Measurements from ENCODE around the gene ST3GAL3. TPM values are rescaled to one million over a fixed set of nuclear protein-coding genes. Genes with fewer than 3 reads are reported as not detected.

Gene ST3GAL3
- total and polyA plus RNA-seq, 3 donors from 2014 or later = 42.9 to 62.0 (median 50.7) TPM

GRCh38 chr1:43970502-43970901 is 263.2 kb downstream of the ST3GAL3 start:
- 47 to 51% methylated on average over 4 to 5 of the region's 5 CpGs for WGBS, 2 donors
- TF ChIP-seq CTCF (IDR thresholded peaks at IDR 0.05) = no peak
- no peak for TF ChIP-seq POLR2A (IDR thresholded peaks at IDR 0.05)
- Histone ChIP-seq H3K27me3 (no peaks in the 10 kb centered on the region), H3K4me1 (peaks cover 13% of the 10 kb centered on the region), H3K9me3 (no peaks in the 10 kb centered on the region), H3K36me3 (ENCODE audit: low read depth, missing control alignments) (no peaks in the 10 kb centered on the region), H3K4me3 (peak overlapping the region; percentile 75), H3K27ac (no peak overlapping the region)
- DNase-seq = no peak
- intact Hi-C loops (cut with DNase I; ENCODE audit: low total_unique reads) = no loop called here

GRCh38 chr1:43970911-43971310 is 263.6 kb downstream of the ST3GAL3 start:
- H3K36me3 ChIP-seq (ENCODE audit: low read depth, missing control alignments) = no peaks in the 10 kb centered on the region
- no peak for TF ChIP-seq CTCF (IDR thresholded peaks at IDR 0.05)
- no peak for TF ChIP-seq POLR2A (IDR thresholded peaks at IDR 0.05)
- intact Hi-C loops (cut with DNase I; ENCODE audit: low total_unique reads) = no loop called here
- H3K4me3 ChIP-seq = no peak overlapping the region
- H3K9me3 ChIP-seq = no peaks in the 10 kb centered on the region
- no peaks in the 10 kb centered on the region for H3K27me3 ChIP-seq
- WGBS, 2 donors = 73 to 74% methylated on average over 9 of the region's 9 CpGs
- DNase-seq = no peak
- H3K27ac ChIP-seq = no peak overlapping the region
- H3K4me1 ChIP-seq = peaks cover 17% of the 10 kb centered on the region

- H3K27ac ChIP-seq = no peak overlapping the region
- H3K36me3 ChIP-seq (ENCODE audit: low read depth, missing control alignments) = no peaks in the 10 kb centered on the region
- intact Hi-C loops (cut with DNase I; ENCODE audit: low total_unique reads) = no loop called here
- peaks cover 22% of the 10 kb centered on the region for H3K4me1 ChIP-seq
- DNase-seq = no peak
- 93 to 94% methylated on average over 17 of the region's 17 CpGs for WGBS, 2 donors
- H3K9me3 ChIP-seq = no peaks in the 10 kb centered on the region
- no peak for TF ChIP-seq CTCF (IDR thresholded peaks at IDR 0.05)
- no peak for TF ChIP-seq POLR2A (IDR thresholded peaks at IDR 0.05)
- H3K27me3 ChIP-seq = no peaks in the 10 kb centered on the region
- no peak overlapping the region for H3K4me3 ChIP-seq
Measured at GRCh38 chr1:43971336-43971980, 264.1 kb downstream of the ST3GAL3 start.

GRCh38 chr1:43973981-43974442 is 266.7 kb downstream of the ST3GAL3 start:
- no peak for TF ChIP-seq CTCF (IDR thresholded peaks at IDR 0.05)
- no peak for TF ChIP-seq POLR2A (IDR thresholded peaks at IDR 0.05)
- Histone ChIP-seq H3K4me1 (peaks cover 30% of the 10 kb centered on the region), H3K27me3 (no peaks in the 10 kb centered on the region), H3K4me3 (peak overlapping the region; percentile 87 to 89), H3K27ac (peak overlapping the region; percentile 76 to 89), H3K9me3 (no peaks in the 10 kb centered on the region), H3K36me3 (ENCODE audit: low read depth, missing control alignments) (no peaks in the 10 kb centered on the region)
- intact Hi-C loops (cut with DNase I; ENCODE audit: low total_unique reads) = no loop called here
- WGBS, 2 donors = 25 to 33% methylated on average over 9 of the region's 9 CpGs
- no peak for DNase-seq

Measured in testis (tissue), 3 donors.